NCI-H460 (cell line): ENCODE measurements around the gene SIAH3. TPM values are rescaled to one million over a fixed set of nuclear protein-coding genes. Genes with fewer than 3 reads are reported as not detected.

ENCODE experiments used
- DNase-seq: peaks from one replicate; pipeline ENCODE4 v3.0.0-alpha.2; 2016; ENCODE audit warnings: low read depth; ENCODE audit errors: extremely low read depth
- total RNA-seq: library from RNA; depleted of rRNA; stranded (reverse); fragments of >200 nt; shearing (Covaris generic); gene quantifications from 2 replicates; pipeline ENCODE4 v1.2.3, GENCODE V29; 2014

The SIAH3 gene
- total RNA-seq, 1 experiment from 2014 or later: not detected

DNA sequence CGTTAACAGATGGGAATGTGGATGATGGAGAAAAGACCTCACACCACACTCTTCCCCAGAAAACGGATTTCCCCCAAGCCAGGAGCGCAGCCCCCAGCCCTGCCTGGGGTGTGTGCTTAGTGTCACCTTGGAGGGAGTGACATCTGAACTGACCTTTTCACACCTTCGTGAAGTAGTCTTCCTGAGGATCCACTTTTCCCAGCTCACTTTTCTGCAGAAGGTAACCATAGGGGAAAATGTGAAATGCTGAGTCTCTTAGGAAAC, 26.2 kb downstream of the SIAH3 start:
- no peak for DNase-seq

DNA sequence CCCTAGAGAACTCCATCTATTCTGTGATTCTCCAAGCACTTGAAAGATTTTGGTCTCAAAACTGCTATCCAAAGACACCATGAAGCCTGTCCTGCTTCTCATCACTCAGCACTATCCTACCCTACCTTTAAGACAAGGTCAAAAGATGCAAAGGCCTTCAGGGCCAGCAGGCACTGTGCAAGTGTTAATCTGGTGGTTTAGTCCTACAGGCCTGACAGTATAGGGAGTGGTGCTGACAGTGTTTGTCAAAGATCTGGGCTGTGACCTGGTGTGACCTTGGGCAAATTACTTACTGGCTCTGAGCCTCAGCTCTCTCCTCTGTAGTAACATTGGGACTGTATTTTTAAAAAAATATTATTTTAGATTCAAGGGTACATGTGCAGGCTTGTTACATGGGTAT, 28.0 kb downstream of the SIAH3 start:
- DNase-seq: no peak

DNA sequence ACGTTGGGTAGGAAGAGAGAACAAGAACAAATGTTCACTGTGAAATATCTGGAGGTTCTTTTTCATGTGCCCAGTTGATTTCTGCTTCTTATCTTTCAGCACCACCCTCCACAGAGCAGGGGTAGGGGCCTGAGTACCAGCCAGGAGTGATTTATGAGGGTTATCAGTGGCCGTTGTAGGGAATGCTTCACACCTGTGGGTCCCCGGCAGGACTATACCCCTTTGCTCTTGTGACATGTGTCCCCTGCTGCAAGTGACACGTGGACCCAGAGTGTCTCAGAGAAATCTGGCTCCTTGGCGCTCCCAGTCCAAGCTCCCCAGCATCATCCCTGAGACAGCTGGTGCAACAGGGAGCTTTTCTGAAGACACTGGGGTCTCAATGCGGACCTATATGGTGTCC, 29.7 kb downstream of the SIAH3 start:
- DNase-seq: no peak

- no peak for DNase-seq
These were observed 31.3 kb downstream of the SIAH3 start for GRCh38 chr13:45820106-45820838.

DNA sequence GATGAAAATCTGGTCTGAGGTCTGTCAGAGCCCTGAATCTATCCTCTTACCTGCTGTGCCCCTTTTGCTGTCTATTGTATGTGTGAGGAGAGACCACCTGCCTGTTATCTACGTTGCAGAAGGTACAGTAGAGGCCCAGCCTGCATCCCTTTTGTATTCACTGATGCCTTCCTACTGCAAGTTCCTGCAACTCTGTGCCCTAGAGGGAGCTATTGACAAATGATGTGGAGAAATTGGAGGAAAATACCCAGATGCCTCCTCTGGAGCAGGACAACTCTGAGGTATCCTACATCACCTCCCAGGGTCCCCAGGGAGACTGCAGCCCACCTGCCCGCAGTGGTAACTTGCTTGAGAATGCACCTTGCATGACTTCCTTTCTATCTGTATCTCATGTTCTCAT, 33.7 kb downstream of the SIAH3 start:
- DNase-seq: no peak

GRCh38 chr13:45816427-45816826, 35.1 kb downstream of the SIAH3 start:
- no peak for DNase-seq

DNA sequence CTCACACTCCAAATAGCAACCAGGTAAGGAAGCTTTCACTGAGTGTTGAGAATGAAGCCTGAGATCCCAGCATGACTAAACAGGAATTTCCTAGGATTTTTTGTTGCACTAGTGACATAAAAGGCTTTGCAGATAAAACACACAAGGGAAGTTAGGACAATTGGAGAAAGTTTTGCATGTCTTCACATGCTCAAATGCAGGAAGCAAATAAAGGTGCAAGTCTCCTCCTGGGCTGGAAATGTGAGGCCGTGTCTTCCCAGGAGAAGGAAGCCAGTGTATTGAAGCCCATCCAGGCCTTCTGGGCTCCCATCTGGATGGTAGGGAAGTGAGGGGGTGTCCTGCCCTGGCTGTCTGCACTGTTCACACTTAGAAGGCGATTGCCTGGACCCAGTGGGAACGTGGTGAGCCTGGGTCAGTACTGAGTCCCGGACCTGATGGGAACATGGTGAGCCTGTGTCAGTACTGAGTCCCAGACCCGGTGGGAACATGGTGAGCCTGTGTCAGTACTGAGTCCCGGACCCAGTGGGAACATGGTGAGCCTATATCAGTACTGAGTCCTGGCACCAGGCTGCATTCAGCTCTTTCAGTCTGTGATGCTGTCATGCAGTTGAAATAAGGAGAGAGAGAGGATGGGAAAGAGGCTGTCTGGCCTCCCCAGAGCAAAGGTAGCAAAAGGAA, 38.7 kb downstream of the SIAH3 start:
- no peak for DNase-seq

GRCh38 chr13:45811891-45812694, 39.5 kb downstream of the SIAH3 start:
- DNase-seq: no peak

DNA sequence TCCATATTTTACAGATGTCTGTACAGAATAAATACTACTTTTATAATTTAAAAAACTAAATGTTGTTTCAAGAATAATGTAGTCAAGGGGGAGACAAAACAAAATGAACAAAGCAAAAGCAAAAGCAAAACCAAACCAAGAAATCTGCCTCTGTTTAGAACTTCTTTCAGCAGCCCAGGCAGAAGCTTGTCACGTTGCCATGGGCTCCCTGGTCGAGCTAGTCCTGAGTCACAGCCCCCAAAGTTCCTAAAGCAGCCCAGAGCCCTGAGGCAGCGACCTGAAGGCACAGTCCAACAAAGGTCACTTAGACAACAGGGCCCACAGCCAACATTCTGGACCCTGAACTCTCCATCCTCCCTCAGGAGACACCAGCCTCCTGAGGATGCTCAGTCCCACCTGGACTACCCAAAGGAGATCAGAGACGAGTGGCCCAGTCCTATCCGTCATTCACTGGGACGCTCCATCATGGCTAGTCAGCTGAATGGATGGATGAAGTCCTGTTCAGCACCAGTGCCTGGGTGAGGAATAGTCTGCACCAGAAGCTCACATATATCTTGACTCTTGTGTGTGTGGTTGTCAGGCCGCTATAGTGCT, 41.7 kb downstream of the SIAH3 start:
- DNase-seq: no peak

DNA sequence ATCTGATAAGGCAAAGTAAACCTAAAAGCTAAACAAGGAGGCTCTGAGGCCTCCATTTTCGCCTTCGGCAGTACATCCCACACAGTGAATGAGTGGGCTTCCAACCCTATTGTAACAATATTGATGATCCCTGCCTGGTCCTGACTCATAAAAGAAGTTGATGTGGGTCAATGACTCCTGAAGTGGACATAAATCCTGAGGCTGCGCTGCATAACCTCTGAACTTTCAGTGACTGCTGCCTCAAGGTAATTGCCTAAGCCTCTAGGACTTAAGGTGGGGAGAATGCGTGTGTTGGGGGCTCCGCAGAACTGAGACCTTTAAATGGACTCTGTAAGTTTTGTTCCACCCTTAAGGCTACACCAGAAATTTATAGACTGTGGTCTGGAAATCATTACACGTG, 42.6 kb downstream of the SIAH3 start:
- no peak for DNase-seq

DNA sequence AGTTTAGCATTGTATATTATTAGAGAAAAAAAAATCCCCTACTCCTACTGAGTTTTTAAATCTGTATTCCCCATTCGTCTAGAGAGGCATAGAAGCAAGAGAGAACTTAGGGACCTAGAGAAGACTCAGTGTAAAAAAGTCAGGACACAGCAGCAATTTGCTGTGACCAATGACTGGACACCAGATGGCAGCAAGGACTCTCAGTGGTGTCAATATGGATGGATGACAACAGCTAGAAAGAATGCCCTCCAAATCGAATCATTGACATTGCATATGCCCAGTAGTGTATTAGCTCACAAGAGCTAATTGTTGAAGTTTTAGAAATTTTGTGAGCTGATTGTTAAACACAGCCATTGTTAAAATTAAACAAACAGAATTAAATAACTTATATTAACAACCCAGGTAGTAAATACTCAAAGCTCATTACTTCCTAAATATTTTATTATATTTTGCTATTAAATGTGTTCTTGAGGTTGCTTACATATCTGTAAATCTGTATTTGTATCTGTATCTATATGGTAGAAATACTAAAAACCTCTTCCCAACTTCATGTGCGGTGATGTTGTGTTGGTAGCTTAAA, 43.9 kb downstream of the SIAH3 start:
- DNase-seq: peak; percentile 68

GRCh38 chr13:45800485-45800884, 51.1 kb downstream of the SIAH3 start:
- DNase-seq: no peak

- no peak for DNase-seq
These were observed 52.1 kb downstream of the SIAH3 start for GRCh38 chr13:45799451-45799850.

DNA sequence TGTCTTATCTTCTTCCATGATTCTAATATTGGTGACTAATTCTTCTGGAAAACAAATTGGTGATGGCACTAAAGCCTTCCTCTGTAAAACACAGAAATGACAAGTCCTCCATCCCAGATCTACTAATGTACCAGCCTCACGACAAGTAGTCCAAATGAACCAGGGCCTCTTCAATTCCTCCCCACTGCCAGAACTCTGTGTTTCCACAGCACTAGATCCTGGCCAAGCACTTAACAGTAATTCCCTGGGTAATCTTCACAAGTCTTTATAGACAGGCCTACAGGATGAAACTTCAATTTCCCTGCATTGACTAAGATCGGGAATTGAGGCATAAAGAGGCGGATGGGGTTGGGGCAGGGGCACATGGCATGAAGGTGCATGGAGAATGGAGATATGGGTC, 52.7 kb downstream of the SIAH3 start:
- no peak for DNase-seq

GRCh38 chr13:45796426-45797235, 54.9 kb downstream of the SIAH3 start:
- DNase-seq: no peak

- no peak for DNase-seq
These were observed 58.7 kb downstream of the SIAH3 start for GRCh38 chr13:45792827-45793303.

DNA sequence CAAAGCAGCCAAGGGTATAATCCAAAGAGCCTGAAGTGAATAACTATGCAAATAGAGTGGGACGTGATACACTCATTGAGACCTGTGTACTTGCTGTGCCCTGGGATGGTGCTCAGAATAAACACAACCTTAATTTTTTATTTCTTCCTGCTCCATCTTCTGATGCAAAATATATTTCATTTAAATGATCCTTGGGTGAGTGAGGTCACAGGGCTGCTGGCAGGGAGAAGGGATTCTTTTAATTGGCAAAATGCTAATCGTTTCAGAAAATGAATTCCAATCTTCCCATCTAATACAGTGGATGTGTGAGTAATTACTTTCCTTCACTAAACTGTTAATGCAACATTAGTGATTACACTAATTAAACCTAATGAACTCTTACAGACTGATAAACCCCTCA, 63.5 kb downstream of the SIAH3 start:
- DNase-seq: no peak

DNA sequence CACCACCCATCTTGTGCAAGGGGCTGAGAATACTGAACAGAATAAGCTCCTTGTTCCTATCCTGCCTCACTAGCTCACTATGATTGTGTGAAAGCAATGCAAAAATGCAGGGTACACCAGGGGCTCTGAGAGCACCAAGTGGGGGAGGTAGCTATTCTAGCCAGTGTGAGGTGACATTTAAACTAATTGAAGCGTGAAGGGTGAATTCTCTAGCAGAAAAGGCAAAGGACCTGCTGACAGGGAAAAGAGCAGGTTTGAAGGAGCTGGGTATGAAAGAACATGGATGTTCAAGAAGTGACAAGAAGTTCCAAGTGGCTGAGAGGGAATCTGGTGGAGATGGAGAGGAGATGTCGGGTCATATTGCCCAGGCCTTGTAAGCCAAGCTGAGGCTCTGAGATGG, 64.2 kb downstream of the SIAH3 start:
- DNase-seq: no peak

DNA sequence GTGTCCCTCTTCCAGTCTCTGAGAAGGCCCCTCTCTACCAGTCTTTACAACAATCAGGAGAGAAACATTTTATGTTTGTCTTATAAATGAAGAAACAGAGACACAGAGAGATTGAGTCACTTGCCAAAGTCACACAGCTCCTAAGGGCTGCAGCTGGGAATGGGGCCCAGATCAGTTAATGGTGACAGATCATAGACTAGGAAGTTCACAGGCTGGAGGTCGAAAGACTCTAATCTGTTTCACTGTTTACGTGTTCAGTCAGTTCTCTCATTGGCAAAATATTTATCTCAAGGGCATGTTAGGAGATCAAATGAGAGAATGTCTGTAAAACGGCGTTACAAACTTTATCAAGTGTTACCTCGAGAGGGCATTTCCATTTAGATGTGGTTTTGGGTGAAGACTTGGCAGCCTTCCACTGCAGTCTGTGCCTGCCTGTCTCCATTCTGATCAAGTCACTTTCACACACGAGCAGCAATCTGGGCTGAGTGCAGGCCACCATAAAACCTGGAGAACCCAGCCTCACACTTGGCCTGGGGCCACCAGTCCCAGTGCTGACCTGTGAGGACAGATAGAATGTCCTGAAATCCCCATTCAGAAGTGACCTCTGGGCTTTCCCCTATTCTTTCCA, 65.1 kb downstream of the SIAH3 start:
- DNase-seq: no peak
